Right renal cortex interstitium (tissue), 3 donors: ENCODE measurements around the gene YWHAE. TPM values are rescaled to one million over a fixed set of nuclear protein-coding genes. Genes with fewer than 3 reads are reported as not detected.
"Not testable (repeated sequence)": the region's sequence is repeated elsewhere in the genome, so short reads cannot be mapped to it uniquely, and the experiment has no call there.

Experiments used
- DNase-seq, 3 donors: peaks; one replicate each; pipeline ENCODE4 v3.0.0-alpha.2; 2013; ENCODE audit warnings: low read depth in 3 of 3, low spot score in 2 of 3
- polyA plus RNA-seq, 3 donors: library from polyadenylated mRNA; unstranded; fragments of 120-200 nt; gene quantifications; one replicate each; pipeline ENCODE4 v1.2.1, GENCODE V29; 2013; ENCODE audit not compliant: insufficient read length in 3 of 3

YWHAE gene
- polyA plus RNA-seq = 1,000 to 10,000 TPM; 1,197 to 1,229 (median 1,228) TPM

DNA sequence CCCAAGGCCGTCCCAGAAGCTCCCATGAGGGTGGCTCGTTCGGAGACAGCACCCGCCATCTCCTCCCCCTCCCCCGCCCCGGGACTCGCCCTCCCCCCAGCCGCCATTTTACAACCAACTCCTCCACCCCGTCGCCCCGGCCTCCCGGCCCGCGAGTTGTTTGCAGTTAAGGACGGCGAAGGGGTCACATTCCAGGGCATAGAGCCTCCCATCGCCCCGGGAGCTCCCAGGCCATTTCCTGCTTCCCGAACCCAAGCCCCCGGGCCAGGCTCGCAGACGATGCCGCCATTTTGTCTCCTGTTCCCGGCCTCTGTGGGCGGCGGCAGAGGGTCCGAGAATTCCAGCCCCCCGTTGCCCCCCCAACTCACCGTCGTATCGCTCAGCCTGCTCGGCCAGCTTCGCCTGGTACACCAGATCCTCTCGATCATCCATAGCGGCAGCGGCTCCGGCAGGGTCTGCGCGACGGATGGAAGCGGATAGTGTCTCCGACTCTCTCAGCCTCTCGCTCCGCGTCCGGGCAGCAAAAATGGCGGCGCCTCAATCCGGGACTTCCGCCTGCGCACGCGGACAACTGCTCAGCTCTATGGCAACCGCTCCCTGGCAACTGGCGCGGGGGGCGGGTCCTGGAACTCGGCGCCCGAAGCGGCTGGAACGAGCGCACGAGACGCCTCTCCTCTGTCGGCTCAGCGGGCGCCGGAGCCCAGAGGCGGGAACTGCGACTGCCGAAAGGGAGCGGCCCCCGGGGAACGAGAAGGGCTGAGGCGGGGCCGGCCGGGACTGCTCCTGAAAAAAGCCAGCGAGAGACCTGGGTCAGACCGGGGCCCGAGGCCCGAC, at the start of gene YWHAE:
Gene YWHAE, minus strand, starts transcription at position 544 of the 834 bp plus-strand sequence. Its CDS starts 112 bp downstream, at position 432.
- peak; percentile 89 to 92 (median 92) for DNase-seq

DNA sequence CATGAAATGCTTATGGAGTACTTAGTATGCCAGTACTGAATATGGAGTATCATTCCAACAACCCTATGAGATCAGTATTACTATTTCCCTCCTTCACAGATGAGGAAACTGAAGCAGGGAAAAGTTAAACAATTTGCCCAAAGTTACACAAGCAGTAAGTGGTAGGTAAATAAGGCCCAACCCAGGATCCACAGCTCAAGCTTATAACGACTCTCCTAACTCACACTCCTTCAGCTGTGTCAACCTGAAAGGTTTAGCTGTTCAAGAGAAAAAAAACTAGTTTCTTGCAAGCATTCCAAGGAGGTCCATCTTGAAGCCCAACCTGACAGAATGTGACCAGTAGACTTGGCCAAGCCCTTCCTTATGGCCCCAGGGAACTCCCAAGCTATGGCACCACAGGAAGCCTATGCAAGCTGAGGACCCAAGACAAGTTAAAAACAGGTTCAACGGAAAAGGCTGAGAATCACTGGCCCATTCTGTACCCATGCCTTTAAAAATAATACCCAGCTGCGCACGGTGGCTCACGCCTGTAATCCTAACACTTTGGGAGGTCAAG, 49.5 kb upstream of the YWHAE start:
- no peak for DNase-seq

DNA sequence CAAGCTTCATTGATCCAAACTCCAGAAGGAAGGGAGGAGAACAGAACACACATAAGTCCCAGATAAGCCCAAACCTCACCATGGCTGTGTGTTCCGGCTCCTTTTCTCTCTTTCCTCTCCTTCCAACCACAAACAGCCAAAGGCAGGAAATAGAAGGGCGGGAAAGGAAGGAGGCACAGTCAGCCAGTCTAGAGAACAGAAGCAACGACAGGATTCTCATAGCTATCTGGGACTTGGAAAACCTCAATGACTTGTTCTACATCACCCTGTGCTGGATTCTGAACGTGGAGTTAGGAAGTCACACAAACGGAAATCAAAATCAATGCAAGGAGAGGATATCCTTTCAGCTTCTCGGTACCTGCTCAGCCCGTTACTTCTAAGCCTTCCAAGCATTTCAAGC, 47.0 kb upstream of the YWHAE start:
- DNase-seq = no peak

DNA sequence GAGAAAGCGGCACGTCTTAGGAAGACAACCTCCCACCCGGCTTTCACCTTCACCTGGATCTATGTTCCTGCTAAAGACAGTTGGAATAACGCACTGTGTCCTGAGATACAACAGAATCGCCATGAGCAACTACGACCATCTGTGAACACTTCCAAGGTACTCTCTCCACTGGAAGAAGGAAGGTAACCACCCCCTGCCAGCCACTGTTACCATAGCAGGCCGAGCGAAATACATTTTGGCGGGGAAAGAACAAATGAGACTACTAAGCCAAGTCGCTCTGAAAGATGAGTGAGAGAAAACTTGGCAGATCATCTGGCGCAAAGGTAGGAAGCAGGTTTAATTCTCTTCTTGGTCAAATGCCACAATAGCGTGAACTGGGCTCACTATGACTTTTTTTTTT, 46.2 kb upstream of the YWHAE start:
- no peak for DNase-seq

DNA sequence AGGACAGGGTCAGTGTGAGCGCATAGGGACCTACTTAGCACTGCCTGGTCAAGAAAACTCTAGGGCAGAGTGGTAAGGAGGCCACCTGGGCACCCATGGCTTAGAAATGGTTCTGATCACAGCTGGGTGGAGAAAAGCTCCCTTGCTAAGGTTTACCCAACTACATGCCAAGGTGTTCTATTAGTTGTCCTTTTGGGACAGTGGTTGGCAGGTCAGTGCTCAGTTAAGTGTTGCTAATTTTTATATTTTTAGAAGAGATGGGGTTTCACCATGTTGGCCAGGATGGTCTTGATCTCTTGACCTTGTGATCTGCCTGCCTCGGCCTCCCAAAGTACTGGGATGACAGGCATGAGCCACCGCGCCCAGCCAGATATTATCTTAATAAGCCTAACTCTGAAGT, 45.7 kb upstream of the YWHAE start:
- not testable (repeated sequence) for DNase-seq

DNA sequence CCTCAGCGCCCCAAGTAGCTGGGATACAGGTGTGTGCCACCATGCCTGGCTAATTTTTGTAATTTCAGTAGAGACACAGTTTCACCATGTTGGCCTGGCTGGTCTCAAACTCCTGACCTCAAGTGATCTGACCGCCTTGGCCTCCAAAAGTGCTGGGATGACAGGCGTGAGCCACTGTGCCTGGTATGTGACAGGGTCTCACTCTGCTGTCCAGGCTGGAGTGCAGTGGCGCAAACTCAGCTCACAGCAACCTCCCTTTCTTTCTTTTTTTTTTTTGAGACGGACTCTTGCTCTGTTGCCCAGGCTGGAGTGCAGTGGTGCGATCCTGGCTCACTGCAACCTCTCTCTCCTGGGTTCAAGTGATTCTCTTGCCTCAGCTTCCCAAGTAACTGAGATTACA, 42.7 kb upstream of the YWHAE start:
- not testable (repeated sequence) for DNase-seq

DNA sequence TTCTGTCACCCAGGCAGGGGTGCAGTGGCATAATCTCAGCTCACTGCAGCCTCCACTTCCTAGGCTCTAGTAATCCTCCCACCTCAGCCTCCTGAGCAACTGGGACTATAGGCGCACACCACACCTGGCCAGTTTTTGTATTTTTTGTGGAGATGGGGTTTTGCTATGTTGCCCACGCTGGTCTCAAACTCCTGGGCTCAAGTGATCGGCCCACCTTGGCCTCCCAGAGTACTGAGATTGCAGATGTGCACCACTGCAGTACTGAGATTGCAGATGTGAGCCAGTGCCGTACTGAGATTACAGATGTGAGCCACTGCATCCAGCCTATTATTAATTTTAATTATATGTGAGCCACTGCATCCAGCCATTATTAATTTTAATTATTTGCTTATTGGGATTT, 42.2 kb upstream of the YWHAE start:
- DNase-seq = no peak

DNA sequence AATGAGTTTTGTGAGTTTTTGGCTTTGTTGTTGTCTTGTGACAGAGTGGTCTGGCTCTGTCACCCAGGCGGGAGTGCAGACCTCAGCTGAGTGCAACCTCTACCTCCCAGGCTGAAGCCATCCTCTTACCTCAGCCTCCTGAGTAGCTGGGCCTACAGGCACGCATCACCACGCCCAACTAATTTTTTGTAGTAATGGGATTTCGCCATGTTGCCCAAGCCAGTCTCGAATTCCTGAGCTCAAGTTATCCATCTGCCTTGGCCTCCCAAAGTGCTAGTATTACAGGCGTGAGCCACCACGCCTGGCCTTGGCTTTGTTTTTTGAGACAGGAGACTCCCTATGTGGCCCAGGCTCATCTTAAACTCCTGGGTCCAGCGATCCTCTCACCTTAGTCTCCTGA, 40.9 kb upstream of the YWHAE start:
- no peak for DNase-seq

DNA sequence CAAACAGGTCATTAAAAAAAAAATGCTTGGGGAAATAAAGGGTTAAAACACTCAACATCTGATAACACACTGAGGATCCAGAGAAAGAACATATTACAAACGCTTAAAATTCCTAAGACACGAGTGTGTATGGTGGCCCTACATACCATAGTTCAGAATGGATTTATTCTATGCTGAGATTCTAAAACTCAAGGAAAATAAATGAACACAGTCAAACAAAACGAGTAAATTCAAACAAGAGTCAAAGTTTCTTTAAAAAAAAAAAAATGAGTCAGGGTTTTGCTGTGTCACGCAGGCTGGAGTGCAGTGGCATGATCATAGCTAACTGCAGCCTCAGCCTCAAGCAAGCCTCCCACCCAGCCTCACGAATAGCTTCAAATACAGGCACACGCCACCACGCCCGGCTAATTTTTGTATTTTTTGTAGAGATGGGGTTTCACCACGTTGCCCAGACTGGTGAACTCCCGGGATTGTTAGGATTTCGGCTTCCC, 38.6 kb upstream of the YWHAE start:
- no peak for DNase-seq

DNA sequence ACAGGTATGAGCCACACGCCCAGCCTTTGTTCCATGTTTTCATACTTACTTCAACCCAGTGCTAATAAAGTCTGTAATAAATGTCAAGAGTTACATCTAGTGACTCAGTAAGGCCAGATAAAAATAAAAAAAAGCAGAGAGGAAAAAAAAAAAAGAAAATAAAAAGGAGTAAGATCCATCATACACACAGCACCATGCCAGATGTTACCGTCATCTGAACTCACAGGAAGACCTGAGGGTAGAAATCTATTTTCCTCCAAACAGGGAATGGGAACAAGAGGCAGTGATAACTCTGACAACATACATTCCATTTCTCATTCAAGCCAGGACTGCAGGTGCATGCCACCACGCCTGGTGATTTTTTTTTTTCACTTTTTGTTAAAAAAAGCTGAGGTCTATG, 35.3 kb upstream of the YWHAE start:
- no peak for DNase-seq

DNA sequence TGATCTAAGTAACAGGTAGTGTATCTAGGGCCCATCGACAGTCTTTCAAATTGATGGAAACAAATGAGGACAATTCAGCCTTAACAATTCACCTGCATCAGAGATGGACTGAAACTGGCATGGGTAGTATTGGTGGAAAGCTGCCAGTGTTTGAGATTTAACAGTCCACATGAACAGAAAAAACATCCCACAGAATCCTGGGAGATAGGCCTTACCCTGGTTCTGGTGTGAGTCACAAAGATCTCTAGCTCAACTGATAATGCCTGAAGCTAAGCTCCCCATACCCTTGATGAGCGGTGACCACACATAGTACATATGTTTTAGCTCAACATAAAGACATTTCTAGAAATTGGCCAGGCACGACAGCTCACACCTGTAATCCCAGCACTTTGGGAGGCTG, 34.1 kb upstream of the YWHAE start:
- DNase-seq = no peak

DNA sequence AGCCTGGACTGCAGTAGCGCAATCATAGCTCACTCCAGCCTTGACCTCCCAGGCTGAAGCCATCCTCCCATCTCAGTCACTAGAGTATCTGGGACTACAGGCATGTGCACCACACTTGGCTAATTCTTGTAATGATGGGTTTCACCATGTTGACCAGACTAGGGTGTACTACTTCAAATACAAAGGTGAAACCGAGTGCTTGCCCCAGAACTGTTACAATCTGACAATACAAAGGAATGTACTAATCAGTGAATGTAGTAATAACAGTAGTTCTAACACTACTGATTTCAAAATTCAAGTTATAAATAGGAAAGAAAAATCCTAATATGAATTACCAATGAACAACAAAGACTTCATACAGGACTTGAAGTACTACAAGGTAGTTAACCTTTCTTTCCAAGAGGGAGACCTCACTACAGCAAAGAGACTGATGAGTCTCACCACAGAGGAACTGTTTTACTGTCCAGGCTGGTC, 31.6 kb upstream of the YWHAE start:
- no peak for DNase-seq

DNA sequence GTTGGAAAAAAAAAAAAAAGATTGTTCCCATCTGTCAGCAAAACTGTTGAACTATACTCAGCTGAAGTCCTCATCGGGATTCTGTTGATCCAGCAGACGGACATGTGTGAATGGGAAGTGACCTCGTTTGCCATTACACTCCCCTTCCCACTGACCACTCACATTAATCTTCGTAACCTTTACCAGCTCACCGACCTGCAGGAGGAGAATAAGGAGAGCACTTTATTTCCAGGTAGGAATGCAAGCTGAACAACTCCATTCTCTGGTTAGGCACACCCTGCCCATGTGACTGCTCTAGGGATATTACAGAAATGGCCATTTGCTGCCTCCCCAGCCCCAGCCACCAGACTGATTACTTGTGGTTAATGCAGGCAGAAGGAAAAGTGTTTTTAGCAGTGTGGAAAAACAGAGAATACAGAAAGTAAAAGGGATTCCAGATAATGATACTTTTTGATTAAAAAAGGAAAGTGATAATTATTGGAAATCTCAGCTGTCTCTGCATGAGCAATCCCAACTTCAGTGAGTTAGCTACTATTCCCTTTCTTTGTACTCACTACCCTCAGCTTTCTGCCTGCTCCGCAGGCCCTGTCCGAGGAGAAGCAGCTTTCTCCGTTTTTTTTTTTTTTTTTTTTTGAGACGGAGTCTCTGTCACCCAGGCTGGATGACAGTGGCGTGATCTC, 23.6 kb upstream of the YWHAE start:
- DNase-seq = no peak

DNA sequence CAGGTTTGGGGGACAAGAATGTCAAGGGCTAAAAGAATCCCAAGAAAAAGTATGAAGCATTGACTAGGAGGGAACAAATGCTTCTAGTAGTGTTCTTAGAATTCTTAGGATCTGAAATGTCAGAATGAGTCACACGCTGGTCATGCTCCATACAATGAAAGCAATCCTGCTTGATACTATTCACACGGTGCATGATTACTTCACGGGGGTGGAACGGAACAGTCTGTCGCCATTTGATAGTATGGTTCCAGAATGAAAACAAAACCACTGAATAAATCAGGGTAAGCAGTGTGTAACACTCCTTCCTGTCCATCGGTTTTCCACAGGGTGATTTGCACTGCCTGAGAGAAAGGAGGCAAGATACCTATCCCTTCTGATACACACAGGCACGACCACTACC, 22.9 kb upstream of the YWHAE start:
- DNase-seq = peak in 1 of 3 donors; percentile 63

DNA sequence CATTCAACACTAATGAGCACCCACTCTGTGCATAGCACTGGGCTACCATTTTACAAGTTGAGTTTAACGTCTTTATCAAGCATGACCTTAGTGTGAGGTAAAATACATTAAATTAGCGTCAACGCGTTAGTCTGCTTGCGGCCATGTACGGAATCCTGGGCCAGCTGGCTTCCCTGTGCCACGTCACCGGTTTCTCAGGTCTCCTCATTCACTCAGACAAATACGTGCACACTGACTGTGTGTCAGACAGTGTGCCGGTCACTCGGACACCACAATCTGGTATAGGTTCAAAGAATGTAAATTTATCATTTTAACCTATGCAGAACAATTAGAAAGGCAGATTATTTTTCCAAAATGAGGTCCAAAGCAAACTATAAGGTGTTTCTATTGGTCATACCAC, 21.4 kb upstream of the YWHAE start:
- no peak for DNase-seq

DNA sequence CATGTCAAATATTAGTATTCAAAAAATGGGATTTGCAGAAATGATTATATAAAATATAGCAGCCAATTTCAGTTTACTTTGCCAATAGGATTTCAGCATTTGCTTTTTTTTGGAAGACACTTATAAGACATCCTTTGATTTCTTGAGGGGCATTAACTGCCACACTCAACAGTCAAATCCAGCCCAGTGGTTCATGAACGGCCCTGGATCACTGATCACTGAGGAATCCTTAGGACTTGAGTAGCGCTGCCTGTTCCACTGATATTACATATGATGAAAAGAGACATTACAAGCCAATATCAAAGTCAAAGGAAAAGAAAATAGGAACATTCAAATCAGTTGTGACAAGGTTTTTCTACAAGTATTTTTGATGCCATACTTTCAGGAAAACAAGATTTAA, 21.0 kb upstream of the YWHAE start:
- DNase-seq = no peak

DNA sequence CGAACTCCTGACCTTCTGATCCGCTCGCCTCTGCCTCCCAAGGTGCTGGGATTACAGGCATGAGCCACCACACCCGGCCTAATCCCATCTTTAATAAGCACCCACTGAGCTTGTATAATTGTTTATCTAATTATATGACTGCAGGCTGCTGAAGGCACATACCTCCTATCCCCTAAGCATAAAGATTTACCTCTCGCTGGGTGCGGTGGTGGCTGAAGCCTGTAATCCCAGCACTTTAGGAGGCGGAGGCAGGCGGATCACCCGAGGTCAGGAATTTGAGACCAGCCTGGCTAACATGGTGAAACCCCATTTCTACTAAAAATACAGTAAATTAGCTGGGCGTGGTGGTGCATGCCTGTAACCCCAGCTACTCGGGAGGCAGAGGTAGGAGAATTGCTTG, 20.1 kb upstream of the YWHAE start:
- no peak for DNase-seq

DNA sequence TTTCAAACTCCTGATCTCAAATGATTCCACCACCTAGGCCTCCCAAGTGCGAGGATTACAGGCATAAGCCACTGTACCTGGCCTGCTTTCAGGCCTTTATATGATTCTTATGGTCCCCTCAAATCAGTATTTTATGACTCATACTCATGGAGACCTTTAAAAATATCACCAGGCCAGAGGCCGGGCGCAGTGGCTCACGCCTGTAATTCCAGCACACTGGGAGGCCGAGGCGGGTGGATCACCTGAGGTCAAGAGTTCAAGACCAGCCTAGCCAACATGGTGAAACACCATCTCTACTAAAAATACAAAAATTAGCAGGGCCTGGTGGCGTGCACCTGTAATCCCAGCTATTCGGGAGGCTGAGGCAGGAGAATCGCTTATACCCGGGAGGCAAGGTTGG, 18.5 kb upstream of the YWHAE start:
- not testable (repeated sequence) for DNase-seq

DNA sequence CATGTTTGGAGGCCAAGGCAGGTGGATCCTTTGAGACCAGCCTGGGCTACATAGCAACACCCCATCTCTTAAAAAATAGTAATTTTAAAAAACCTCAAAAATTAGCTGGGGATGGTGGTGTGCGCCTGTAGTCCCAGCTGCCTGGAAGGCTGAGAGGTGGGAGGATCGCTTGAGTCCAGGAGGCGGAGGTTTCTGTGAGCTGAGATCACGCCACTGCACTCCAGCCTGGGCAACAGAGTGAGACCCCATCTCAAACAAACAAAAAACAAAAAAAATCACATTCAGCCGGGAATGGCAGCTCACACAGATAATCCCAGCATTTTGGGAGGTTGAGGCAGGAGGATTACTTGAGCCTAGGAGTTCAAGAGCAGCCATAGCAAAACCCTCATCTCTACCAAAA, 16.4 kb upstream of the YWHAE start:
- no peak for DNase-seq

DNA sequence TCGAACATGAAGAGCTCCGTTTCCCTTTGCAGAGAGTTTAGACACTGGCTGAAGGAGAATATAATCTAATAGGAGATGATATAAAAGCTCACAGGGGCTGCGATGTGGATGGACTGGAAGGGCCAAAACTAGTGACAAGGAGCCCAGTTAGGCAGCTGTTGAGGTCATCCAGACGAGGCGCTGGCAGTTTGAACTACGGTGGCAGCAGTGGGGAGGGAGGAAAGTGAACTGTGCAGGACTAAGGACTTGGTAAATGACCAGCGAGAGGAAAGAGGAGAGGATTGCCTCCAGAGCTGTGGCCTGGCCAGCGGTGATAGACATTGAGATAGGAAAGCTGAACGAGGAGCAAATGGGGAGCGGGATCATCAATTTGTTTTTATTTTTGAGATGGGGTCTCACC, 14.6 kb upstream of the YWHAE start:
- no peak for DNase-seq

DNA sequence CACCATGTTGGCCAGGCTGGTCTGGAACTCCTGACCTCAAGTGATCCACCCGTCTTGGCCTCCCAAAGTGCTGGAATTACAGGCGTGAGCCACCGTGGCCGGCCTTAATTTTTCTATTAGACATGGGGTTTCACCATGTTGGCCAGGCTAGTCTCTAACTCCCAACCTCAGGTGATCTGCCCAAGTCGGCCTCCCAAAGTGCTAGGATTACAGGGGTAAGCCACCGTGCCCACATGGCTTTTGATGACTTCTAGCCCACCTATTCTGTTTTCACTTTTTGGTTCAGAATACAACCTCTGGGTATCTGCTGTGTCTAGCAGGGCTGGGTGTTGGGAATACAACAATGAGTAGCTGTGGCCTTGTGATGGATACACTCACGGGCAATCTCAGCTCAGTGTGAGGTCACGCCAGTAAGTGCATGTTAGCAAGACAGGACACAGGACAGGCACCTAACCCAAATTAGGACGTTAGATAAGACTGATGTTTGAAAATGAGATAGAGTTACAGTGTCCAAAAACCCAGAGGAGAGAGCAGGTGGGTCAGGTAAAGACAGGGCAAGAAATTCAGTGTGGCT, 14.1 kb upstream of the YWHAE start:
- DNase-seq = no peak
